NCI-H226 (cell line): ENCODE results near the gene FSTL4.

ENCODE experiments used
- DNase-seq: peaks from one replicate; pipeline ENCODE4 v3.0.0-alpha.2; 2015

The FSTL4 gene

DNA sequence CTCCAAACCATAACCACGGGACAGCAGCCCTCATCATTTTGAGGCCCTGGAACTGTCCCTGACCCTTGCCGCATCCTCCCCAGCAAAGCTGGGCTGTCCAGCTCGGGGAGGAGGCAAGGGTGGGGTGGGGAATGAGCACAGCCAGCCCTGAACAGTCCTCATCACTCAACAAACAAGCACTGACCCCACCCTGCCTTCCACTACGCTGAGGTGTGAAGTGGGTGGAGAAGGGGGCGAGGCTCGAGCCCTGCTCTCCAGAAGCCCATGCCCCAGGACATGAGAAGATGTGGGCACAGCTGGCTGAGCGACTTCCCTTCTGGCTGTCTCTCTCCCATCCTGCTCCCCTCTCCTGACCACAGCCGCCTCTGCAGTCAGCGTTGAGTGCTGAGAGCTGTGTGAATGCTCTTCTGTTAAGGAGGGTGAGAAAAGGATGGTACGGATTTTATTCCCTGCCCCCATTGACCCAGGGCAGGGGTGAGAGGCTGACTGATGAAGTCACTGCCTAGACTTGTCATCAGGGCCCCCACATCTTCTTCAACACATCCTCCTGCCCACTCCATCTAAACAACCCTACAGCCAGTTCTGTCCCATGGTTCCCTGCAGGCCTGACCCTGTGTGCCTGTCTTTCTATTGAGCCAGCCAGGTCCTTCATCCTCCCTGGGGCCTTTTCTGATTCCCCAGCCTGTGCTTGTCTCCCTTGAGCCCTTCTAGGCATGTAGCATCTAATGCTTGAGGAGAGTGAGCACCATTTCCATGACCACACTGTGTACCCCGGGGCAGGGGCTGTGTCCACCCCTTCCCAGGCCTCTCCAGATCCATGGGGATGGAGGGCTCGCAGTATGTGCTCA, 276.0 kb downstream of the FSTL4 start:
- no peak for DNase-seq

DNA sequence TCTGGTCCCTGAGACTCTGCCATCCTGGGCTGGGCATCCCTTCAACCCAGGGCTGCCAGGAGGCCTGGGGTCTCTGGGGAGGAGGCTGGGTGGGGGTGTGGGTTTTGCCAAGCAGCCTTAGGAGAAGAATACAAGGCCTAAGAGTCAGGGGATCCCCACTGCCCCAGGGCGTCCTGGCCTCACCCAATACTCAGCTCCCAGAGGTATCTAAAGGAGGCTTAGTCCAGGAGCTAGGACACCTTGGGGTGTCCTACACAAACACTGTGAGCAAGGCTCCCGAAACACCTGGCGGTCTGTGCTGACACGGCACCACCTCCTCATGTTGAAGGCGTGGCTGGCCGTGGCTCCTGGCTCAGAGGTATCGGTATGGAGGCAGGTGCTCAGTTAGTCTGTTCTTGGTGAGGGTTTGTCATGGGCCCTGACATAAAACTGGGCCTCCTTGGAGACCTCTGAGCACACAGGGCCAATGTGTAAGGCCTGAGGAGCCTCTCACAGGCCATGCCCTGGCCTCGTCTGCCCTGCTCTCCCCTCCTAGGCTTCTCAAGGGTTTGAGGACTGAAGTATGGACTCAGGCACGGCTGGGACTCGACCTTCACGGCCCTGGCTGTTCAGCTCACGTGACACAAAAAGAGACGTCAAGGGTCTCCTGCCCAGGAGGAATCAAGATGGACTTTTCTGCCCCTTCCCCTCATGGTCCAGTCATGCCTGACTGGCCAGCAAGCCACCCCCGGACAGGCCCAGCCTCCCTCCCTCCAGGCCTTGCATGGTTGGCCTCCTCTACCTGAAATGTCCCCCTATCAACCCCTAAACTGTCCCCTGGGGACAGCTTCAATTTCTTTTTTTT, 277.3 kb downstream of the FSTL4 start:
- no peak for DNase-seq

DNA sequence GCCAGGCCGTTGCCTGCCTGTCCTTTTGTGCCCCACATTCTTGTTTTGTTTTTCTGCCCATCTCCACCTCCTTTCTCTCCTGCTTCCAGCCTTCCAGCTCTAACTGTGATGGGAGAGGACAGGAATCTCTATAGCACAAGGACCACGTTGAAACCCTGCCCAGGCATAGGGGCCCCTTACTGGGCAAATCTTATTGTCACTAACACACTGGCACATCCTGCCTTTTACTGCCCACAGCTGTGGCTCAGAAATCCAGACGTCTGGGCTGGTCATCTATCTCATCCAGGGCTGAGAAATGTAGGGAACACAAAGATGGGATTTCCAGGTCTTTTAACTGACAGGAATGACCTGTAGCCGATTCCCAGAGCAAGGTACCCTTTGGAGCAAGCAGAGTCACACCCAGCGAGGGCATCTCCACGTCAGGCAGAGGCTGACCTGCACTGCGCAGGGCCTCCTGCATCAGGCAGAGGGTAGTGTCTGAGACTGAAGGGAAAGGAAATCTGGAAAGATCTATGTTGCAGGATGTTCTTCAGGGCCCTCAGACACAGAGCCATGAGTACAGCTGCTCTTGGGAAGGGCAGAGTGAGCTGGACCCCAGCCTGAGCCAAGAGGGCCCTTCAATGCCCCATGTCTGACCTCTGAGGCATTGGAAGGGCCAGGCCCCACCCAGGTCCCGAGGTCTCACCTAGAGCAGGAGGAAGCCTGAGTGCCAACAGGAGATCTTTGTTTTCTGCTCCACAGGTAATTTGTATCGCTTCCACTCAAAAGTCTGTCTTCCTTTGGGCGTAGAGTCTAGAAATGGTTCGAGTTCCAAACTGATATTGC, 278.8 kb downstream of the FSTL4 start:
- no peak for DNase-seq

DNA sequence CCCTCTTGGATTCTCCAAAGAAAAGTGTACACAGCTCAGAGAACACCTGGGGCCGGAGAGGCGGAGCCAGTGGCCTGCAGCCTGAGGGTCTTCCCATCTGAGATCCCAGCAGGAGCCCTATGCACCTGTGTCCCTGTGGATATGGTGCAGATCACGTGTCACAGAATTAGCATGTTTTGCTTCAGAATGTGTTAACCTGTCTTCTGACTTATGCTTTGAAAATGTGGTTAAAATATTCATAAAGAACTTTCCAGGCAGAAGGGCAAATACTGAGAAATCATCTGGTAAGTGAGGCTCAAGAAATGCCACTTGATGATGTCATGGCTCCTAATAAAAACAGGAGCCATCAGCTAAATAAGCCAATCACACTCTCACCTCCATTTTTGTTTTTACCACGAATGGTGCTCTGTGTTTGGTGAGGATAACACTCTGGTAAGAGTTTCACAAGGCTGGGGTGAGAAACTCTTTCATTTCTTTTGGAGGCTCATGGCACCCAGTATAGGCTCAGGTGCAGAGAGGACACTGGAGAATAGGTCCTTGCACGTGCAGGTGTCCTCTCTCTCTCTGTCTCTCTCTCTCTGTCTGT, 279.8 kb downstream of the FSTL4 start:
- no peak for DNase-seq

GRCh38 chr5:133331941-133332340, 280.4 kb downstream of the FSTL4 start:
- DNase-seq: no peak

DNA sequence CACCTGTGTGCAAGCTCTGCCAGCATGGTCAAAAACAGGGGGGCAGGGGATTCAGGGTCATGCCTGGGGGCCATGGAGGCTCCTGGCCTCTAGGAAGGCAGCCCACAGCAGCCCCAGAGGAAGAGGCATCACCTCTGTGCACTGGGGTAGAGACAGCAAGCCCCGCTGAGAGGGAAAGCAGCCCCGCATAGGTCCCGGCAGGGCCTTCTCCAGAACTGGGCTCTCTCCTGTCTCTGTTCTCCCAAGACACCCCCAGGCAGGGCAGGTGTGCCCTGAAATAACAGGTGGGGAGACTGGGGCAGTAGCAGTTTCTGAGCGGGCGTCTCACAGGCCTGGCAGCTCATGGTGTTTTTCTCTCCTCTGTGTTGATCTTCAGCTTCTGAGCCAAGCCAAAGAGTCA, 281.4 kb downstream of the FSTL4 start:
- DNase-seq: no peak

DNA sequence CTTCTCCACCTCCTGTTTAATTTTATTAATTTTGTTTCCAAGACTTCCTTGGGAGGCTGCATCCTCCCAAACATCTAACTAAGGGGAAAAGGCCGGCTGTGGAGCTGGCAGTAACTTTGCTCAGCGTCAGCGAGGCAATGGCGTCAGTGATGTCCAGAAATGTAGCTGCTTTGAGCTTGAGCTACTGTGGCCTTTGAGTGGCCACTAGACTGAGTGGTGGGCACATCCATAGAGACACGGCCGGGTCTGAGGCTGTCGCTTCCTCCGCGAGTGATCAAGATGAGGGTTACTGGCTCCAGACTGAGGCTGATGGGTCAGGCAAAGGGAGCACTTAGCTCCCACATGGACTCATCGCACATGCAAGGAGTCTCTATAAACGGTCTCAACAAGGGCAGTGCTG, 283.5 kb downstream of the FSTL4 start:
- no peak for DNase-seq

GRCh38 chr5:133327946-133328401, 284.4 kb downstream of the FSTL4 start:
- no peak for DNase-seq

- no peak for DNase-seq
Observed at GRCh38 chr5:133326361-133326760, 286.0 kb downstream of the FSTL4 start.

DNA sequence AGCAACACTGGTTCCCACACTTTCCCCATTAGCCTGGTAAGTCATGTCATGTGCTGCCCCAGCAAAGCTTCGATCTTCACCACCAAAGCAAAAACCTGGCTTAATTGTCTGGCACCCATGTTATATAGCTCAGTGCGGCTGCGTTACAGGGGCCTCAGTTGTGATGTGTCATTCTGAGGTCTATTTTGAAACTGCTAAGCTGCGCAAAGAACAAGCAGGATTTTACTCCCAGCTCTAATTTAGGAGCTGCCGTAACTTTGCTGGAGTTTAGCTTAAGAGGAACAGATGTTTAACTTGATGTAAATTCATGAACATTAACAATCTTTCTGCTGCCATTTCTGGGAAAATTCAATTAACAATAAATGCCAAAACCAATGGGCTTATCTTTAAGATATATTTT, 286.5 kb downstream of the FSTL4 start:
- no peak for DNase-seq

GRCh38 chr5:133324926-133325325, 287.4 kb downstream of the FSTL4 start:
- DNase-seq: no peak

- DNase-seq: no peak
Observed at GRCh38 chr5:133323494-133324457, 288.6 kb downstream of the FSTL4 start.

DNA sequence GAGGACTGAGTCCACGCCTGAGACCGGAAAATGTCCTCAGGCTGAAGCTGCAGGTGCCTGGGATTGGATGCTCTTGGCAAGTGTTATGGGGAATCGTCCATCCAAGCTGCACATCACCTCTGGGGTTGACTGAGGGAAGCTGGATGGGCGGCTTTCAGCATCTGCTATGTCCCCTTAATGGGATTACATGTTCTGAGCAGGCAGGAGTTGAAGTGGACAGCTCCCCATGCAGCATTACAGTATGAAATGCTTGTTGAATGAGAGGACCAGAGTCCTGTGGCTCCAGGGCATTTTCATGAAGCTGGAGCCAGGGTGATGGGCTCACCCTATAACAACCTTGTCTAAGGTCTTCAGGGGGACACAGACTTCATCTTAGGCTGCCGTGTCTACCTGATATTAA, 289.6 kb downstream of the FSTL4 start:
- DNase-seq: no peak

GRCh38 chr5:133321833-133322420, 290.4 kb downstream of the FSTL4 start:
- no peak for DNase-seq

DNA sequence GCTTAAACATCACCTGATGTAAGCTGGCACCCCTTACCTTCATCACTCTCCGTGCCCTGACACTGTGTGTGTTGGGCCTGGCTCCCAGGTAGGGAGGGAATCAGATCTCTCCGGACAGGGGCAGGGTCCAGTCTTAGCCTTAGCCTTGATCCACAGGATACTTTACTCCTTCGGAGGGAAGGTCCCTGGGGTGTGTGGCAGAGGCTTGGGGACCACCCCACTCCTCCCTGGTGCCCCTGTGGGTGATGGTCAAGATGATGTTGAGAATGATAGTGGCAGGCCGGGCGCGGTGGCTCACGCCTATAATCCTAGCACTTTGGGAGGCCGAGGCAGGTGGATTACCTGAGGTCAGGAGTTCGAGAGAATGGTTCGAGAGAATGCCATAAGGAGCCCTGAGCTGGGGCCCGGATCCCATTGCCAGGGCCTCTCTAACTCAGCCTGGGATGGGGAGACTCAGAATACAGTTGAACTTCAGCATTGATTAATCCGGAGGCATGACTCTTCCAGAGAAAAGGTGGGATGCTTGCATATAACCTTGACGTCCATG, 291.0 kb downstream of the FSTL4 start:
- DNase-seq: no peak

- no peak for DNase-seq
Observed at GRCh38 chr5:133319905-133320520, 292.3 kb downstream of the FSTL4 start.

DNA sequence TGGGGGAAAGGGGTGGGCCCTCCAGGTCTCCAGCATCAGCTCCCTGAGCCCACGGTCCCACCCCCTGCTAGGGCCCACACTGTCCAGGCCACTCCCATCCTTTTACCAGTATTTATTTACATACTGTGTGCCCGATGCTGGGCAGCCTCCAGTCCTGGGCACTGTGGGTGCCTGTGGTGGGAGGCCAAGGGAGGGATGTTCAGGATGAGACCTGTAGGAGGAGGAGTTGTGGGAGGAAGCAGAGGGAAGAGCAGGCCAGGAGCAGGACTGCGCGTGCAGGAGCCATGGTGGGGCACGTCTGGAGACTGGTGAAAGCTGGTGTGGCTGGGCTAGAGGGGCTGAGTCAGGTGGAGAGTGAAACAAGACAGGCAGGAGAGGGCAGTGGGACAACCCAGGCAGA, 293.1 kb downstream of the FSTL4 start:
- DNase-seq: no peak

- DNase-seq: no peak
Observed at GRCh38 chr5:133317558-133317957, 294.8 kb downstream of the FSTL4 start.

DNA sequence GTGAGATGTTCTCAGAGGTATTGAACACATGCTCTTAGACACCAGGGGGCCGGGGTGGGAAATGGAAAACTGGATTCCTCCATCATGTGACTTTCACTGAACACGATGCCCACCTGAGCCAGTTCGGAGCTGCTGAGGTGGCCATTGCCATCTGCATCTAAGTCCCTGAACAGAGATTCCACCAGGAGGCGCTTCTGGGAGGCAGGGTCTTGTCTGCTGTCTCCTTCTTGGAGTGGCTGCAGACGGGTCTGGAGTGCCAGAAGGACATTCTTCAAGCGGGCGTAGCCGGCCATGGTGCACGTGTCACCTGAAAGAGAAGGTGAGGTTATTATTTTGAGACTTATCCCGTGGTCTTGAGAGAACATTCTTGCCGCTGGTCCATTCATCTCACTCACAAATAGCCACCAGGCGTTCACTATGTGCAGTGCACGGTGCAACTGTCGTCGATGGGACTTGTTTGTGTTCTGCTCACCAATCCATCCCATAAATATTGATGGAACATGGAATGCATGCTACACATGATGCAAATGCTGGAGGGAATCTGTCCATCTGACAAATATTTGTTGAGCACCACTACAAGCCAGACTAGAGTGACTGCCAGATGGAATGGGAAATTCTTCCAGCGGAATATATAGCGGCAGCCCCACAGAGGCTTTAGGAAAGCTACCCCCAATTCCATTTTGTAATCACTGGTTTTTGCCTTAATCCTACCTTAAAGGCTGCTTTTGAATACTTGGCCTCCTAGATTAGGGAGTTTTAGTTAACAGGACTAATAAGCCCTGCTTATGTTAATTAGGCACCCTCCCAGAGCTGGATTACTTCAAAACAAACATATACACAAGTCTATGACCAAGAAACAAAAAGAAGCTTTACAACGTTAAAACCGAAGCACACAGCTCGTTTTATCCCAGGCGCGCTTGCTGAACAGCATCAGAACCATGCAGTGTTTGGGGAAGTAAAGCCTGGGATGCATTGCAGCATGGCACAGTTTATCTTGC, 295.7 kb downstream of the FSTL4 start:
- no peak for DNase-seq
